GM12874 (cell line): ENCODE data around the gene MTMR11.

ENCODE experiments used
- TF ChIP-seq, protein P1 (sequence below): IDR thresholded peaks from 2 replicates; pipeline ENCODE4 v1.5.1; 2011; ENCODE audit warnings: low read depth, mild to moderate bottlenecking, control low read depth, low read length, moderate library complexity; ENCODE audit not compliant: insufficient read depth

Gene MTMR11

DNA sequence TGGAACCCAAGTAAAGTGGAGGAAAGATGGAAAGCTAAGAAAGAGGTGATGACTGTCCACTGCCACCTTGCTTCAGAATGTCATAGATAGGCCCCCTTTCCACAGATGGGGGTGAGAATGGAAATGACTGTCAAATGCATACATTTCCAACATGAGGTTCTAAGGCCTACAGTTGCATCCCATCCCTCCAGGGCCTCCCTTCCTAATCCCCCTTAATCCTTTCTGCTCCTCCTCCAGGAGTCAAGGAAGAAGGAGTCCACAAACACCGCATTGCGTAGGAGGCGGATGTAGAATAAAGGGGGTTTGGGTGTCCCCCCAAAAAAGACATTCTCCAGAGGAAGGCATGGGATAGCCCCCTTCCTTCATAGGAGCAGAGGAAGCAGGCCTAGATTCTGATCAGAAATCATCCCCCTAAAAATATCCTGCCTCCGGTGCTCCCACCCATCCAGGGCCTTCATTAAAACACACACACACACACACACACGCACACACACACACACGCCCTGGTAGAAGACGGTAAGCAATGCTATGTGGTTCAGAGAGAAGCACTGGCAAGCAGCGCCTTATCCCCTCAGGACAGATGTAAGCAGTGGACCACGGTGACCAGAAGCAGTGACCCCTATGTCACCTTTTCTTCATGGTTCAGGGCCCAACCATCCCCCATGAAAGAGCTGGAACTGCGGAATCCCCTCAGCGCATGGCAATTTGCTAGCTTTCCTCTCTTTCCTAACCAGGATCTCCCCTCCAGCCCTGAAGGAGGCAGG, 21.1 kb downstream of the MTMR11 start:
- TF ChIP-seq, protein P1, sequence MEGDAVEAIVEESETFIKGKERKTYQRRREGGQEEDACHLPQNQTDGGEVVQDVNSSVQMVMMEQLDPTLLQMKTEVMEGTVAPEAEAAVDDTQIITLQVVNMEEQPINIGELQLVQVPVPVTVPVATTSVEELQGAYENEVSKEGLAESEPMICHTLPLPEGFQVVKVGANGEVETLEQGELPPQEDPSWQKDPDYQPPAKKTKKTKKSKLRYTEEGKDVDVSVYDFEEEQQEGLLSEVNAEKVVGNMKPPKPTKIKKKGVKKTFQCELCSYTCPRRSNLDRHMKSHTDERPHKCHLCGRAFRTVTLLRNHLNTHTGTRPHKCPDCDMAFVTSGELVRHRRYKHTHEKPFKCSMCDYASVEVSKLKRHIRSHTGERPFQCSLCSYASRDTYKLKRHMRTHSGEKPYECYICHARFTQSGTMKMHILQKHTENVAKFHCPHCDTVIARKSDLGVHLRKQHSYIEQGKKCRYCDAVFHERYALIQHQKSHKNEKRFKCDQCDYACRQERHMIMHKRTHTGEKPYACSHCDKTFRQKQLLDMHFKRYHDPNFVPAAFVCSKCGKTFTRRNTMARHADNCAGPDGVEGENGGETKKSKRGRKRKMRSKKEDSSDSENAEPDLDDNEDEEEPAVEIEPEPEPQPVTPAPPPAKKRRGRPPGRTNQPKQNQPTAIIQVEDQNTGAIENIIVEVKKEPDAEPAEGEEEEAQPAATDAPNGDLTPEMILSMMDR, result no peak

DNA sequence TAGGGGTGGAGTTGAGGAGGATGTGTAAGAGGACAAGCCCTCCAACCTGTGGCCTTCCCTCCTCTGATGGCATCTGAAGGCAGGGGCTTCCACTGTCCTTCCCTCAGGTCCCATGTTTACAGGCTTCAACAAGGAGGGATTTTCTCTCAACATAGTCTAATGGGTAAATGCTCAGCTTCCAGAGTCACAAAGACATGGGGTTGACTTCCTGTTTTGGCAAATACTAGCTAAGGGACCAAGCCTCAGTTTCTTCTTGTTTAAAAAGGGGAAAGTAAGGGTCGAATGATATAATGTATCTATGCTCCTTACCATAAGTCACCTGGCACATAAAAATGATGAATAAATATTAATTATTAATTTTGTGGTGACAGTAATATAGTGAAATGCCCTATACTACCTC, 22.1 kb downstream of the MTMR11 start:
- TF ChIP-seq, protein P1, result no peak

DNA sequence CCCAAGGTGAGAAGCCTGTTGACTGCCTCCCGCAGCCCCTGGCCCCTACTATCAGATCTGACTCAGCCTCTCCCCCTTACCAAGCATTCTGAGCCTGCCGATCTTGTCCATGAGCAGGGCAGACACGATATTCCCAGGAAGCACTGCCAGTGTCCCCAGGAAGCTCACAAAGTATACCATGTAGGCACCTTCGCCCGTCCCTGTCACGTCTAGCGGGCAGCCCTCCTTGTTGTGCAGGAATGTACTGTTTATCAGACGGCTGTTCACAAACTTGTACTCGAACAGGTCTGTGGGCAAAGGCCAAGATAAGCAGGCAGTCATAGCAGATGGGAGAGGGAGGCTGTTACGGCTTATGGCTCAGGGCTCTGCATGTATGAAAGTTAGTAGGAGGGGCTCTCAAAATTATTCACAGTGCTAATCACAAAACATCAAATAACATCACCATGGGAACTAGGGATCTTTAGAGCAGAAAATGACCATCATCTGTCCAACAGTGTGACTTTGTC, 30.1 kb downstream of the MTMR11 start:
- TF ChIP-seq, protein P1, result no peak

DNA sequence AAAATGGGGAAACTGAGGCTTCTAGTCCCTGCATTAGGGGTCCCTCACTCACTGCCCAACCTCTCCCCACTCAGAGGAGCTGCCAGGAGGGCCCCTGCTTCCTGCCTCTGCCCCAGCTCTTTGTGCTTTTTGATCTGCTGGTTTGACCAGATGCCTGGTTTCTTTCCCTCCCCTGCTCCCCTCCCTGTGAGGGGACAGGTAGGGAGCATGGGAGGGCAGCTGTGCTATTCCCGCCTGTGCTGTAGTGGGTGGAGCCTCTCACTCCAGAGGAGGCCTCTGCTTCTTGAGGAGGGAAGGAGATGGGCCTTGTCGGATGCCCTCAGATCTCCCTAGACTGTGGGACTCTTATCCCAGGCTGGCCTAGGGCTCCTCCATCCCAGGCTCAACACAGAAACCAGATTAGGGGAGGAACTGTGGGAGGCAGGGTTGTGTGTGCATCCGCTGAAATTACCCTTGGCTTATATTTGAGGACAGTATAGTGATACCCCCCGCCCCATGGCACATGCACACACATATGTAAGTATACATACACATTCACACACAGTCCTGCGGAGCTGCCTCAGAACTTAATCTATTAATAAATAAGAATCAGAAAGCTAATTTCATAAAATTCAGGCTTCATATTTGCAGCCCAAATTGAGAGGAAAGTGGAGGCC, 32.7 kb downstream of the MTMR11 start:
- TF ChIP-seq, protein P1, result no peak

DNA sequence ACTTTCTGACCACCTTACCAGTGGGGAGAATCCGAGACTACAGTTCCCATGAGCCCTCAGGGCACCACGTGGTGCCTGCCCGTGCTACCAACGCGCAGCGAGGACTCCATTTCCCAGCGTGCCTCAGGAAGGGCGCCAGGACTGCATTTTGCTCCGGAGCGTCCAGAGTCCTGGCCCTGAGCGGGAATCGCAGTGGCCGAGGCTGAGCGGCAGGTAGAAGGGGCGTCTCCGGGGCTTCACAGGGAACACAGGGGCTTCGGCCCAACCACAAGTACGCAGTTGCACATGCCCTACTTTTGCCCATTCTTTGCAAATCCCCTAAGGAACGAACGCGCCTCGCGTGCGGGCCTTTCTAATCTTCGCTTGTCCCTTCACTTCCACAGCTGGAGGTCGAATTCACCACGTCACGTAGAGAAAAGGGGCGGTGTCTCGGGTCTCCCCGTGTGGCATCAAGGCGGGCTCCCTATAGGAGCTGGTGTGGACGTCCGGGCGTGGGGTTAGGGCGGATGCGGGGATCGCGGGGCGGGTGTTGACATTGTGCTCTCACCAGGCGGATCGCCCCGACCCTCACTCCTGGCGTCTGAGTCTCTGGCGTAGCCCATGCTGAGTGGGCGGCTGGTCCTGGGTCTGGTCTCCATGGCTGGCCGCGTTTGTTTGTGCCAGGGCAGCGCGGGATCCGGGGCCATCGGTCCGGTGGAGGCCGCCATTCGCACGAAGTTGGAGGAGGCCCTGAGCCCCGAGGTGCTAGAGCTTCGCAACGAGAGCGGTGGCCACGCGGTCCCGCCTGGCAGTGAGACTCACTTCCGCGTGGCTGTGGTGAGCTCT, 37.0 kb downstream of the MTMR11 start, which contains the start of gene BOLA1:
TSS of gene BOLA1 (plus strand) at position 109 of the 825 bp plus-strand sequence. CDS start at position 601, 492 bp downstream.
- TF ChIP-seq, protein P1, result no peak

DNA sequence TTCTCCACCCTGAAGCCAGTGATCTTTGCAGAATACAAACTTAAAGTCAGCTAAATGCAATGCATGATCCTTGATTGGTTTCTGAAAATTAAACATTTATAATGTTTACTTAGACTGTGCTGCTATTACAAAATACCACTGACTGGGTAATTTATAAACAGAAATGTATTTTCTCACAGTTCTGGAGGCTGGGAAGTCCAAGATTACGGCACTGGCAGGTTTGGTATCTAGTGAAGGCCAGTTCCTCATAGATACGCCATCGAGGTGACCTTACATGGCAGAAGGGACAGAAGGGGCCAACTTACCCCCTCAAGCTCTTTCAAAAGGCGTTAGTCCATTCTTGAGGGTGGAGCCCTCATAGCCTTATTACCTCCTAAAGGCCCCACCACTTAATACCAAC, 40.1 kb downstream of the MTMR11 start:
- TF ChIP-seq, protein P1, result no peak

DNA sequence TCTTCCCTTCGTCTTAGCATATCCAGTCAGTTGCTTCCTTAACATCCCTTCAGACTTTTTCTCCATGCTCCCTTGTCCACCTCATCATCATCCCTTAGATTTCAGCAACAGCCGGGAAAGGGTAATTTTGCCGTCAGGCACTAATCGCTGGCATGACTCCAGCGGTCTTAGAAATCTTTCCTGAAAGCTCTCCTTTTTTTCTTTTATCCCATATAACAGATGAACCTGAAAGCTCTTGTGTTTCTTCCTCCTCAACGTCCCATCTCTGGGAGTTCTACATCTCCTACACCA, 47.7 kb downstream of the MTMR11 start:
- TF ChIP-seq, protein P1, result no peak
